GM21367 (cell line): ENCODE results near the gene IWS1.
"Not testable (repeated sequence)": the region's sequence is repeated elsewhere in the genome, so short reads cannot be mapped to it uniquely, and the experiment has no call there.

ENCODE experiments used
- ATAC-seq: cut with Tn5 transposase; IDR thresholded peaks from one replicate; pipeline ENCODE4 v1.9.1; 2021; ENCODE audit not compliant: unreplicated experiment

The IWS1 gene

GRCh38 chr2:127526132-127527000 lies at the start of gene IWS1:
TSS of gene IWS1 (minus strand) at chr2:127526489. CDS start at chr2:127526208, 281 bp downstream.
- peak; percentile 74 for ATAC-seq

- no peak for ATAC-seq
Measured at GRCh38 chr2:127575941-127576432, 49.7 kb upstream of the IWS1 start.

GRCh38 chr2:127575185-127575765 lies 49.0 kb upstream of the IWS1 start:
- ATAC-seq, result no peak

- ATAC-seq, result no peak
Measured at GRCh38 chr2:127574656-127575055, 48.4 kb upstream of the IWS1 start.

- ATAC-seq, result no peak
Measured at GRCh38 chr2:127573771-127574170, 47.5 kb upstream of the IWS1 start.

- no peak for ATAC-seq
Measured at GRCh38 chr2:127573298-127573697, 47.0 kb upstream of the IWS1 start.

GRCh38 chr2:127572841-127573240 lies 46.6 kb upstream of the IWS1 start:
- ATAC-seq, result no peak

GRCh38 chr2:127572352-127572751 lies 46.1 kb upstream of the IWS1 start:
- ATAC-seq, result not testable (repeated sequence)

- no peak for ATAC-seq
Measured at GRCh38 chr2:127570282-127571250, 44.3 kb upstream of the IWS1 start.

GRCh38 chr2:127569666-127570065 lies 43.4 kb upstream of the IWS1 start:
- ATAC-seq, result no peak

- ATAC-seq, result no peak
Measured at GRCh38 chr2:127568128-127568527, 41.8 kb upstream of the IWS1 start.

GRCh38 chr2:127567351-127567854 lies 41.1 kb upstream of the IWS1 start:
- no peak for ATAC-seq

GRCh38 chr2:127566576-127566975 lies 40.3 kb upstream of the IWS1 start:
- ATAC-seq, result no peak

GRCh38 chr2:127566139-127566417 lies 39.8 kb upstream of the IWS1 start:
- ATAC-seq, result no peak

GRCh38 chr2:127565261-127566138 lies 39.2 kb upstream of the IWS1 start:
- ATAC-seq, result no peak

GRCh38 chr2:127564429-127565260 lies 38.4 kb upstream of the IWS1 start:
- ATAC-seq, result no peak

- peak; percentile 98 for ATAC-seq
Measured at GRCh38 chr2:127563458-127564428, 37.5 kb upstream of the IWS1 start.

- ATAC-seq, result no peak
Measured at GRCh38 chr2:127562936-127563335, 36.6 kb upstream of the IWS1 start.
